SK-N-MC (cell line): ENCODE data around the gene TRAPPC6A.

Source experiments
- EZH2 ChIP-seq: fragments of 200-600 bp; sonication (generic); IDR thresholded peaks from one replicate; pipeline ENCODE4 v1.6.1; 2017; ENCODE audit warnings: antibody characterized with exemption
- FOXP2 ChIP-seq: optimal IDR thresholded peaks from 2 replicates; pipeline ENCODE3; 2011; ENCODE audit warnings: mild to moderate bottlenecking, moderate library complexity; ENCODE audit not compliant: insufficient read depth; ENCODE audit errors: extremely low read length, control extremely low read depth
- POLR2AphosphoS5 ChIP-seq: IDR thresholded peaks from 2 replicates; pipeline ENCODE4 v1.6.1; 2012; ENCODE audit warnings: mild to moderate bottlenecking, low read depth, low read length, borderline replicate concordance

DNA sequence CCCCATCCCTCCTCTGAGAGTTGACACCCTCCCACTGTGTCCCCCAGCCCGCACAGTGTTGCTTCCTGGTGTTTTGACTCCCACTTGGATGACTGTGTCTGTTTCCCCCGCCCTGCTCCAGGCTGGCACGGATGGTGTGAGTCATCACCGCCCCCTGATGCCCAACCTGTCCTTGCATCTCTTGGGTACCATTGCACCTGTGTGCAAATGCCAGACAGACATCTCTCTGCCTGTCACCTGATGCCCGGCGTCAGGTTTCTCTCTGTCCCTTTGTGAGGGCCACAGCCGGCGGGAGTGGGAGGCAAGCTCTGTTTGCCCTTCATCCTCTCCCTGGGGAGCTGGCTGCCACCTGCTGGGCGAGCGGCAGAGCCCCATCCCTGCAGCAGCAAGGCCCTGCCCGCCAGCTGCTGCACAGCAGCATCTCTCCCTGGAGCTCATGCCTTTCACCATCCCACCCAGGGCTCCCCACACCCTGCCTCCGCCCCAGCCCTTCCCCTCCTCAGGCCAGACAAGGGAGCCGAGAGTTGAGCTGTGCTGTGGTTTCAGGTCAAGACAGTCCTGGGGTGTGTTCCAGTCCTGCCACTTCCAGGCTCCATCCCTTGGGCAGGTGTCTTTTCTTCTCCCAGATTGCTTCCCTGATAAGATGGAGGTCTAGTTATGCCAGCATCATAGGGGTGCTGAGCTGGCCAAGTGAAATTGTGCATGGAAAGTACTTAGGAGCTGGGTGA is 47.0 kb downstream of the TRAPPC6A start:
- TF ChIP-seq EZH2 (no peak), POLR2AphosphoS5 (no peak), FOXP2 (no peak)
